Measurements from ENCODE around the gene EEFSEC. TPM values are rescaled to one million over a fixed set of nuclear protein-coding genes. Genes with fewer than 3 reads are reported as not detected.

EEFSEC gene
- total RNA-seq, 1 experiment from 2014 or later = 37.7 TPM

DNA sequence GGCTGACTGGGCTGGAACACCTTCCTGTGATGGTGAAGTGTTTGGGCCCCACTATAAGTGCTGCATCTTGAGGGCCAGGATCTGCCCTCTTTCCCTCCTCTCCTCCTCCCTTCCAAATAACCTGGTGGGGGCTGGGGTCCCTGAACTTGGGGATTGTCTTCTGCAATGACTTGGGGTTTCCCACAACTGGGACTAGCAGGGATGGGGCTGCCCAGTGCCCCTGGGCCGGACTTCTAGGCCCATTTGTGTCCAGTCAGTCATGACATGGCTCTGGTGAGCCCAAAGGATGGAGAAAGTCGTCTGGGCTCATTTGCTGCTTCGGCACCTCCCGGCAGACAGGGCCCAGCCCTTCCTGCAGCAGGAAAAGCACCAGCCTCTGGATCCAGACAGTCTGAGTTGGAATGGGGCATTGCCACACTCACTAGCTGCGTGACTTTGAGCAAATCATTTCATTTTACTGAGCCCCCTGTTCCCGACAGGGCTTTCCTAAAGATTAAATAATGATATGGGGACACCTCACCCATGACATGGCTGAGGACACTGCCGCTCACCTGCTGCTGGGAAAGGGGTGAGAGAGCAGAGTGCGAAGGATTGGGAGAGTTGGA is 200.2 kb downstream of the EEFSEC start:
- BruUV-seq (replicated peaks) = no TSS peak
- no peaks in the 10 kb centered on the region for H3K27me3 Mint-ChIP-seq (ENCODE audit: unreplicated experiment)
- TF ChIP-seq, protein P1, sequence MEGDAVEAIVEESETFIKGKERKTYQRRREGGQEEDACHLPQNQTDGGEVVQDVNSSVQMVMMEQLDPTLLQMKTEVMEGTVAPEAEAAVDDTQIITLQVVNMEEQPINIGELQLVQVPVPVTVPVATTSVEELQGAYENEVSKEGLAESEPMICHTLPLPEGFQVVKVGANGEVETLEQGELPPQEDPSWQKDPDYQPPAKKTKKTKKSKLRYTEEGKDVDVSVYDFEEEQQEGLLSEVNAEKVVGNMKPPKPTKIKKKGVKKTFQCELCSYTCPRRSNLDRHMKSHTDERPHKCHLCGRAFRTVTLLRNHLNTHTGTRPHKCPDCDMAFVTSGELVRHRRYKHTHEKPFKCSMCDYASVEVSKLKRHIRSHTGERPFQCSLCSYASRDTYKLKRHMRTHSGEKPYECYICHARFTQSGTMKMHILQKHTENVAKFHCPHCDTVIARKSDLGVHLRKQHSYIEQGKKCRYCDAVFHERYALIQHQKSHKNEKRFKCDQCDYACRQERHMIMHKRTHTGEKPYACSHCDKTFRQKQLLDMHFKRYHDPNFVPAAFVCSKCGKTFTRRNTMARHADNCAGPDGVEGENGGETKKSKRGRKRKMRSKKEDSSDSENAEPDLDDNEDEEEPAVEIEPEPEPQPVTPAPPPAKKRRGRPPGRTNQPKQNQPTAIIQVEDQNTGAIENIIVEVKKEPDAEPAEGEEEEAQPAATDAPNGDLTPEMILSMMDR (IDR thresholded peaks at IDR 0.05; ENCODE audit: unreplicated experiment) = no peak
- intact Hi-C loops (cut with micrococcal nuclease; ENCODE audit: unreplicated experiment) = no loop called here
- H3K4me3 Mint-ChIP-seq (ENCODE audit: low read depth, unreplicated experiment) = no peak overlapping the region
- peaks cover 4% of the 10 kb centered on the region for H3K4me1 Mint-ChIP-seq (ENCODE audit: low read depth, unreplicated experiment)
- no peak overlapping the region for H3K27ac Mint-ChIP-seq (ENCODE audit: unreplicated experiment)
- DNase-seq = no peak
- no peaks in the 10 kb centered on the region for H3K36me3 Mint-ChIP-seq (ENCODE audit: insufficient read depth, unreplicated experiment)
- no peaks in the 10 kb centered on the region for H3K9me3 Mint-ChIP-seq (ENCODE audit: low read depth, unreplicated experiment)
- CTCF ChIA-PET = no interaction called here

DNA sequence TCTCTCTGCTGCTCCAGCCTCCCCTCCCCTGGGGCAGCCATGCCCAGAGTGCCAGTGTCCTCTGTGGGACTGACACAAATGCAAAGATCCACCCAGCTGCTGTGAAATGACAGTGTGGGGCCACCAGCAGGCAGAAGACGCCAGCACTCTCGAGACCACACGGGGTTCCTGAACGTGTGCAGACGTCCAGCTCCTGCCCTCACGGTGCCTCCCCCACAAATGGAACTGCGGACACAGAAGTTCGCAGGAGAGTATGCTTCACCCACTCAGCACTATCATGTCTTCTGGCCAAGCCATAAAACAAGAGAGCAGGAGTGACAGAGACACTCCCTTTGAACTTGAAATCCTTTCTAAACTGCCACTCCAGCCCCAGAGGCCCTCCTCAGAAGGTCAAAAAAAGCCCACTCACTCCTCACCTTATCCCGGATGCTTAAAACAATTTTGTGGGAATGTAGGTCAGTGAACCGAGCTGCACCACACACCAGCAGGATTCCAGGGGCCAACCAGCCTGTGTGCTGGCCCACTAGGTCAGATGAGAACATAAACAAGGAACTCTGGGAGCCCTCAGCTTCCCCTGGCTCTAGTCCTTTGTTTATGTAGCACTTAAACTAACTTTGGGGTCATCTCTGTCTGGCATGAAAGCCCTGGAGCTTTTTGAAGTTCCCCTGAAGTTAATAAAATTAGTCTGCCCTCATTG is 200.9 kb downstream of the EEFSEC start:
- no peak for DNase-seq
- H3K9me3 Mint-ChIP-seq (ENCODE audit: low read depth, unreplicated experiment) = no peaks in the 10 kb centered on the region
- intact Hi-C loops (cut with micrococcal nuclease; ENCODE audit: unreplicated experiment) = no loop called here
- no peak overlapping the region for H3K27ac Mint-ChIP-seq (ENCODE audit: unreplicated experiment)
- TF ChIP-seq, protein P1 (IDR thresholded peaks at IDR 0.05; ENCODE audit: unreplicated experiment) = no peak
- H3K36me3 Mint-ChIP-seq (ENCODE audit: insufficient read depth, unreplicated experiment) = no peaks in the 10 kb centered on the region
- no TSS peak for BruUV-seq (replicated peaks)
- no peaks in the 10 kb centered on the region for H3K4me1 Mint-ChIP-seq (ENCODE audit: low read depth, unreplicated experiment)
- CTCF ChIA-PET = no interaction called here
- no peaks in the 10 kb centered on the region for H3K27me3 Mint-ChIP-seq (ENCODE audit: unreplicated experiment)
- H3K4me3 Mint-ChIP-seq (ENCODE audit: low read depth, unreplicated experiment) = no peak overlapping the region

DNA sequence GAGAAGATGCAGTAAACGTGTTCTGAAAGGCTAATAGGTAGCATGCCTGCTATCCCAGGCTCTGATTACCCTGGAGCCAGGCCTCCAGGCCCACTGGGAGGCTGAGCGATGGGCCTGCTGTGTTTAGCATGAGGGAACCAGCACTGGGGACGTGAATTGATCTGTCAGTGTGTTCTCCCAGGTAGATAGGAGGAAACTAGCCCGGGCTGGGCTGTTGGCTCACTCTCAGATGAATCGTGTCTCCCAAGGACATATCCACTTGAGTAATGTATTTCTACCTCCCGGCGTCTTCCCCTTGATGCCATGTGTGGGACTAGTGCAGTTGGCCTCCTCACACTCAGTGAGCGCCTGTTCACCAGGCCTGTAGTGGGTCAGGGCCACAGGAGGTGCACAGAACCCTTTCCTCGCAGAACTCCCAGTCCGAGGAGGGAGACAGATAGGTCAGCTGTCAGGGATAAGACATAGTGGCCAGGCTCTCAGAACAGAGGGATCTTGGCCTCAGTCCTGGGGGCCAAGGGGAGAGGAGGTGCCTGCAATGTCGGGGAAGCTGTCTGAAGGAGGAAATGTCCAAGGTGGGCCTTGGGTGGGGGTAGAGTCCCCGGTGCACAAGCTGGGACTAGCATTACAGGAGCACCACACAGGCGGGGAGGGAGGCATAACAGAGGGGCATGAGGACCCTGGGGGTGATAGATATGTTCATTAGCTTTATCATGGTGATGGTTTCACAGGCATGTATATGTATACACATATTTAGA is 201.7 kb downstream of the EEFSEC start:
- no peaks in the 10 kb centered on the region for H3K9me3 Mint-ChIP-seq (ENCODE audit: low read depth, unreplicated experiment)
- no peaks in the 10 kb centered on the region for H3K4me1 Mint-ChIP-seq (ENCODE audit: low read depth, unreplicated experiment)
- CTCF ChIA-PET = interaction anchor here (1.1 kb wide), 1 partner anchor 28 kb away, joined by 7 read pairs; no protein-coding TSS in a partner anchor
- BruUV-seq (replicated peaks) = no TSS peak
- H3K27ac Mint-ChIP-seq (ENCODE audit: unreplicated experiment) = no peak overlapping the region
- no peak for DNase-seq
- intact Hi-C loops (cut with micrococcal nuclease; ENCODE audit: unreplicated experiment) = no loop called here
- TF ChIP-seq, protein P1 (IDR thresholded peaks at IDR 0.05; ENCODE audit: unreplicated experiment) = no peak
- H3K36me3 Mint-ChIP-seq (ENCODE audit: insufficient read depth, unreplicated experiment) = no peaks in the 10 kb centered on the region
- H3K4me3 Mint-ChIP-seq (ENCODE audit: low read depth, unreplicated experiment) = no peak overlapping the region
- no peaks in the 10 kb centered on the region for H3K27me3 Mint-ChIP-seq (ENCODE audit: unreplicated experiment)

DNA sequence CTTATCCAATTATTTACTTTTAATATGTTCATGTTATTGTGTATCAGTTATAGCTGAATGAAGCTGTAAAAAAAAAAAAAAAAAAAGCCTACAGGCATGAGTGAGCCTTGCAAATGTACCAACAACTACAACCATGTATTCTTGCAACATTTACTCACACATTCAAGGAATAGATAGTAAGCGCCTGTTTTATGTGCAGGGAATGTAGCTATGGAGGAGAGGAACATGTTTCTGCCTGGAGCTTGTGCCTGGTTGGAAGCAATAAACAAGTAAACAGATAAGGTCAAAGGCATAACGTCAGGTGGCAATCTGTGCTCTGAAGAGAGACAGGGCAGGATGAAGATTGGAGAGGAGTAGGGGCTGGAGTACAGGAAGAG is 202.2 kb downstream of the EEFSEC start:
- Mint-ChIP-seq H3K4me1 (ENCODE audit: low read depth, unreplicated experiment) (peaks cover 5% of the 10 kb centered on the region), H3K36me3 (ENCODE audit: insufficient read depth, unreplicated experiment) (no peaks in the 10 kb centered on the region), H3K9me3 (ENCODE audit: low read depth, unreplicated experiment) (no peaks in the 10 kb centered on the region), H3K4me3 (ENCODE audit: low read depth, unreplicated experiment) (no peak overlapping the region), H3K27ac (ENCODE audit: unreplicated experiment) (no peak overlapping the region), H3K27me3 (ENCODE audit: unreplicated experiment) (no peaks in the 10 kb centered on the region)
- intact Hi-C loops (cut with micrococcal nuclease; ENCODE audit: unreplicated experiment) = no loop called here
- CTCF ChIA-PET = interaction anchor here (1.1 kb wide), 1 partner anchor 28 kb away, joined by 7 read pairs; no protein-coding TSS in a partner anchor
- TF ChIP-seq, protein P1 (IDR thresholded peaks at IDR 0.05; ENCODE audit: unreplicated experiment) = no peak
- DNase-seq = no peak
- no TSS peak for BruUV-seq (replicated peaks)

Data from Calu3 (cell line).